G401 (cell line): Measurements from ENCODE around the gene PACRG. TPM values are rescaled to one million over a fixed set of nuclear protein-coding genes. Genes with fewer than 3 reads are reported as not detected.

Experiments used
- DNase-seq: peaks from one replicate; pipeline ENCODE4 v3.0.0-alpha.2; 2015; ENCODE audit warnings: low spot score
- in situ Hi-C: cut with HindIII; loops from 2 replicates; pipeline ENCODE4 v1.10.0; 2016; ENCODE audit warnings: low sequenced_read_pairs, mixed read lengths
- total RNA-seq: library from RNA; depleted of rRNA; stranded (reverse); fragments of >200 nt; shearing (Covaris generic); gene quantifications from 2 replicates; pipeline ENCODE4 v1.2.3, GENCODE V29; 2014

PACRG gene
- total RNA-seq, 1 experiment from 2014 or later = not detected

- in situ Hi-C loops = no loop called here
- no peak for DNase-seq
Observed at GRCh38 chr6:162708971-162709370, 18.8 kb upstream of the PACRG start.

DNA sequence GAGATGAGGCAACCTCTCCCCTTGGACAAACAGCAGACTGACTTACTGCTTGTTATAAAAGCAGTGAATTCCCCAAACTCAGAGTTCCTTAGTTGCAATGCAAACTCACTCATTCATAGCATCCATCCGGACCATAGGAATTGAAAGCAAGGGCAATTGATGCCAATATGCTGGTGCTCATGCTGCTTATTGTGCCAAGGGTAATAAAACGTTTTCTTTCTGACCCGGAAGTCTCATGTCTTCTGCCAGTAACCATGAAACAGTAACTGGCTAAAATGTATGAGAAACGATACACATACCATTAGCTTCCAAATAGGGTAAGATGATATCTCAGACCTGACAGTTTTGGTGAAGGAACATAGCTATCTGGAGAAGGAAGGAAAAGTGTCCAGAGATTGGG lies 18.3 kb upstream of the PACRG start:
- in situ Hi-C loops = no loop called here
- no peak for DNase-seq

DNA sequence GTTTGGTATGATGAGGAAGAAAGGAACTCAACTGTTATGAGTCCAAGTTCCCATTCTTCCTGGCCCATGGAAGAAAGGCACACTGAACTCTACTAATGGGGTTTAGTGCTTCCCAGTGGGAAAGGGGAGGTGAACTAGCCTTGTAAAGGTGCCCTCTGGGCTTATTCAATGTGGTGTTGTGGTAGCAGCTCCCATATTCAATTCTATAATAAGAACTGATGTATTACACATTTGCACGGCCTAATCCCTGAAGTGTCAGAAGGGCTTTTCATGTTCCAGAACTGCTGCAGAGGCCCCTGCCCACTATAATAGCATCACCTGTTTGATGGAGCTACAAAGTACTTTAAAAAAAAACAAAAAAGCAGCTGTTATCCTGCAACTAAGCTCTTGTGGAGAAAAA lies 17.4 kb upstream of the PACRG start:
- in situ Hi-C loops = no loop called here
- DNase-seq = no peak

DNA sequence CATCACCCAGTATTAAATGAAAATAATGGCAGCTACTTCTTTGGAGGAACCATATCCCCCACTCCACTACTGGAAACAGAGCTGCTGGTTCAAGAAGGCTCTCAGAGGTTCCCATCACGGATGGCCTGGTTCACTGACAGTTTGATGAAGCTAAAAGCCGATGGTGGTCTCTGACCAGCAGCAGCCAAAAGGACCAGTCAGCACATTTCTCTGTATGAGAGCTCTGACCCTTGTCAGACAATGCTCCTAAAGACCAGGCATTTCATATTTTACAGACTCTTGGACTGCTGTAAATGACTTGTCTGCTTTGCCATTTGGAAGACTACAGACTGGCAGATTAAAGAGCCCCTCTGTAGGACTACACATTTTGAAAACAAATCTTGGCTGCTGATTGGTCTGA lies 16.8 kb upstream of the PACRG start:
- DNase-seq = no peak
- in situ Hi-C loops = no loop called here

GRCh38 chr6:162711376-162711775 lies 16.4 kb upstream of the PACRG start:
- in situ Hi-C loops = no loop called here
- DNase-seq = no peak

DNA sequence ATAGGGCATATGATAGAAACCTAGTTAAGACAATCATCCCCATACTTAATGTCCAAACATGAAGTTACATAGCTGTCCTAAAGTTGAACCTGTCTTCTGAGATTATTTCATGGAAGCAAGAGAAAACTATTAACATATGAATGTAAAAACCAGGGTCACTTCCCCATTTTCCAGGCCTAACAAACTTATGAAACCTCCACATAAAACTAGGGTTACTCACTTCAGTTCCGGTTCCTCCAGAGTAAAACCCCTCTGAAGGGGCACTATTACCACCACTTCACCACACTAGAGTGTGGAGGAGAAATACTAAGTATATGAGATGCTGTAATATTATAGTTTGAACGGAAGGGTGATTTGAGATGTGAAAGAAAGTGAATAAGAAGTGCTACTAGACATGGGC lies 15.1 kb upstream of the PACRG start:
- in situ Hi-C loops = no loop called here
- no peak for DNase-seq

DNA sequence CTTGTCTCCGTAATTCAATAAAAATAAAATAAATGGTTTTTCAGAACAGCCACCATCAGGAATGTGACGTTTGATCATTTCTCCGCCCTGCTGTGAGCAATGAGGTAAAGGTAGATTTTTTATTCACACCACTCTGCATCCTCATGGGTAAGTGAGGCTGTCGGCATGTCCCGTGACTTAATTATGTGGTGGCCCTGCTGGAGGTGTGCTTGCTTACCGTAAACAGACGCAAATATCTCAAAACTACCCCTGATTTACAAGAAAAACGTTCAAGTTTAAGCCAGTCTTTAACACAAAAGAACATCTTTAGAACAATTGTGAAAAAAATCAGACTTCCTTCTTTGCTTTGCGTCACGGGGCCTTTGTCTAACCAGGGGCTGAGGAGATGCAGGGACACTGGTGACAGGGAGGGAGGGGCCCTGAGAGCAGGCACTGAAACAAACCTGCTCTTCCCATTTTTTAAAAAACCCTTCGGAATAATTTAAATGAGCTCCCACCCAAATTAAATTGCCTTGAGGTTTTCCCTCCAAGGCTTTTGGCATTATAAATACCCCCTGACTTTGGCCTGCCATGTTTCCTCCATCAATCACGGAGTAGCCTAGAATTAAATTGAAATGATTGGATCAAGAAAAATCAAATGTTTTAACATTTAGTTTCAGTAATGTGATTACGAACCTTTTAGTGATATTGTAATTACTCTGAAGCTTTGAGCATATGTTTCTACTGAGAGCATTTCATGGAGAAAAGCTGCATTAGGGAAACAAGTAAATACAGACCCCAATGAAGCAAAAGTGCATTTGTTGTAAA lies 13.6 kb upstream of the PACRG start:
- in situ Hi-C loops = no loop called here
- DNase-seq = no peak

DNA sequence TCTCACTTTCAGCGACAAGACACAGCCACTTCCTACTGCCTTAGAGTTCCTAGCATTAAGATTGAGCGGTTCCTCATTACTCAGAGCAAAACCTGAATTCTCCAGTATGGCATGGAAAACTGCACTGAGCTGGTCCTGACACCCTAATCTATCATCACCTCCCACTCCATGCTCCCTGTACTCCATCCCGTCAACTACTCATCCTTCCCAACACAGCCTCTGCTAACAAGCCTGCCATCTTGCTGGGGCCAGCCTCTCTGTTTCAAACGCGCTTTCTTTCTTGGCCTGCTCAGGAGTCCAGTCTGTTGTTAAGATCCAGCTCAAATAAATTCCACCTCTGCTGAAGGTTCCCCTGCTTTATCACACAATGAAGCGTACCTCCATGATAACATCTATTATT lies 12.2 kb upstream of the PACRG start:
- no peak for DNase-seq
- in situ Hi-C loops = no loop called here

GRCh38 chr6:162719528-162719927 lies 8.2 kb upstream of the PACRG start:
- DNase-seq = no peak
- in situ Hi-C loops = no loop called here

GRCh38 chr6:162721404-162721687 lies 6.4 kb upstream of the PACRG start:
- DNase-seq = no peak
- in situ Hi-C loops = no loop called here

GRCh38 chr6:162722226-162722625 lies 5.5 kb upstream of the PACRG start:
- in situ Hi-C loops = no loop called here
- DNase-seq = no peak

DNA sequence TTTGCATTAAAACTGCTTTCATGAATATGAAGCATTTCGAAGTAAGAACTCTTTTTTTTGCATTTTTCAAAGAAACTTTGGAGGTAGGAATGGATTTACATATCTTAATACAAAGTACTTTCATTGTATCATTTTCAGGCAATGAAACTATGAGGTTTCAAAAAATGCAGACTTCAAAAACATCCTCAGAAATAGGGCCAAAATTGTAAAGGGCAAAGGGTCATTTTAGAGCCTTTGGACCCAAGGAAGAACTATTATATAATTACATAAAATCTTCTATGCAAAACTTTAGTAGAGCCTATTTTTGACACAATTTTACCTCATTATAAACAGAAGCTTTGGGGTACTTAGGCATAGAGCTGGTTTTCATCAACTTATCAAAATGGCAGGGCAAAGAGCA lies 5.1 kb upstream of the PACRG start:
- in situ Hi-C loops = no loop called here
- DNase-seq = no peak

- peak; percentile 38 for DNase-seq
- in situ Hi-C loops = no loop called here
Observed at GRCh38 chr6:162726947-162727321, 840 bp upstream of the PACRG start.

- peak; percentile 40 for DNase-seq
- in situ Hi-C loops = no loop called here
Observed at GRCh38 chr6:162728197-162728596, 423 bp downstream of the PACRG start.

DNA sequence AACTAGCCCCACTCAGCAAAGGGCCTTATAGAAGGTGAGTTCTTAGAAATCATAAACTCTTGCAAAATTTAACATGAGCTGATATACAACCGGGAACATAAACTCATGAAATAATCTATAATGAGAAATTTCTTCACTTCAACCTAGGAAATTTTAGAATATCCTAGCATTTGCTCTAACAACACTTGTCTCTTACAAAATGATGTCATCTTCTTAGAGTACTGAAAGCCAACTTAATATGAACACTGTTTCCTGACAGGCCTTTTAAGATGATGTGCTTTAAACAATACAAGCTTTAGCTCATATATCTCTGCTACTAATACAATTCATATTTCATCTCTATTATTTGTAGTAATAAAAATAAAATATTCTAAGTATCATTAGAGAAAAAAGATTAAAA lies 932 bp downstream of the PACRG start:
- no peak for DNase-seq
- in situ Hi-C loops = no loop called here

DNA sequence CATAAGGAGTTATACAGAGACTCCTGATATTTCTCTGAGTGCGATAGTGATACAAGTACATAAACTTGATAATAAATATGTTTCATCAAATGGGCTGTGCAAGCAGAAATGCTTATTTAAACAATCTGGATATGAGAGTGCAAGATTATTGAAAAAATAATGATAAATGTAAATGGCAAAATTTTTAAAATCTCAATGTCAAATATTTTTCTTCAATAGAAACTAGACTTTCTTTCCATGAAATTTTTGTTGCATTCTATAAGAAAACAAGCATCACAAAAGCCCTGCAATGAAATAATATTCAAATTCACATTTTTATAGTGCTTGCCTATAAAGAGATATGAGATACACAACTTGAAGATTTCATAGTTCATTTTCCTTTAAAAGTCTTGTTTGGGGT lies 2.7 kb downstream of the PACRG start:
- in situ Hi-C loops = no loop called here
- DNase-seq = no peak

- in situ Hi-C loops = no loop called here
- no peak for DNase-seq
Observed at GRCh38 chr6:162733489-162733888, 5.7 kb downstream of the PACRG start.

GRCh38 chr6:162736961-162737360 lies 9.2 kb downstream of the PACRG start:
- no peak for DNase-seq
- in situ Hi-C loops = no loop called here

- DNase-seq = no peak
- in situ Hi-C loops = no loop called here
Observed at GRCh38 chr6:162750776-162751175, 23.0 kb downstream of the PACRG start.

- no peak for DNase-seq
- in situ Hi-C loops = no loop called here
Observed at GRCh38 chr6:162751211-162751859, 23.6 kb downstream of the PACRG start.

- no peak for DNase-seq
- in situ Hi-C loops = no loop called here
Observed at GRCh38 chr6:162753775-162754174, 26.0 kb downstream of the PACRG start.
